Dendritic cell treated with granulocyte-macrophage colony-stimulating factor and Interleukin-4, amounts not matched to agents 40 ng/mL and 50 ng/mL, for 4 days (primary cell): Measurements from ENCODE around the gene AOAH.
A peak's percentile ranks its signal among the peaks of the same experiment; 100 is the strongest.
"Not testable (repeated sequence)": the region's sequence is repeated elsewhere in the genome, so short reads cannot be mapped to it uniquely, and the experiment has no call there.

ENCODE experiments used
- H3K27ac Mint-ChIP-seq: one replicate; pipeline ENCODE4 v1.8.0; 2022; ENCODE audit warnings: mild to moderate bottlenecking, mixed read lengths
- H3K27me3 Mint-ChIP-seq: one replicate; pipeline ENCODE4 v1.8.0; 2022; ENCODE audit warnings: mild to moderate bottlenecking, mixed read lengths
- H3K36me3 Mint-ChIP-seq: one replicate; pipeline ENCODE4 v1.8.0; 2022; ENCODE audit warnings: low read depth, mixed read lengths
- H3K4me1 Mint-ChIP-seq: one replicate; pipeline ENCODE4 v1.8.0; 2022; ENCODE audit warnings: low read depth, mixed read lengths
- H3K4me3 Mint-ChIP-seq: one replicate; pipeline ENCODE4 v1.8.0; 2022; ENCODE audit warnings: mild to moderate bottlenecking, moderate library complexity, mixed read lengths
- H3K9me3 Mint-ChIP-seq: one replicate; pipeline ENCODE4 v1.8.0; 2022; ENCODE audit warnings: mixed read lengths
- intact Hi-C: fragments of 100-400 bp; cut with micrococcal nuclease; formaldehyde crosslinking; loops from one replicate; pipeline ENCODE4 v1.15.0; 2022

AOAH gene

DNA sequence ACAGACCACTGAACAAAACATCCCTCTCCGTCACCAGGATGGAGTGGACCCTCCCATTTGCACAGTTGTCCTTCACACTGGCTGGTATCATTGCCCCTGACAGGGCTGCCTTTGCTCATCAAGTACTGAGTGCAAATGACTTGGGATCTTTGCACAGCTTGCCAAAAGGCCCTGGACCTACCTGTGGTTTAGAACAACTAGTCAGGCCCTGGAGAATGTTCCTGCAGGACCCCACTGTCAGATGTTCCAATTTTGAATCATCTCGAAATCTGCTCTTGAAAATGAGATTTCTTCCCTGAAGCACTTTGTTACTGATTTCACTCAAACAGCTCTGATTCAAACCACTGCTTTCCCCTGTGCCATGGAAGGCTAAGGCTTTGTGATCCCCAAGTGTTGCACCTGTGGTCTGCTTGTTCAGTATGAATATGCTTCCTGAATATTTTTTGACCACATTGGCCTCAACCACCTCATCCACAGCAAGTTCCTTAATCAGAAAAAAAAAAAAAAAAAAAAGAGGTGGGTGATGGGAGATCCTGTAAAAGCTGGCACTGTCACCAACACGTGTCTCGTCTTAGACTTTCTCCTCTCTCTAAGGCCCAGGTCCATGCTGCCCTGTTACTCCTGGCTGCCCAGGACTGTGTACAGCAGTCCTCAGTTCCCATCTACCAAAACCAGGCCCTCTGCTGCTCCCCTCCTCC is 2.7 kb upstream of the AOAH start:
- no peaks in the 10 kb centered on the region for H3K27me3 Mint-ChIP-seq
- H3K4me1 Mint-ChIP-seq: peaks cover 62% of the 10 kb centered on the region
- intact Hi-C loops: loop anchor here (10.0 kb wide), 1 partner anchor 48 kb away; no protein-coding TSS in a partner anchor
- peak overlapping the region; percentile 84 for H3K27ac Mint-ChIP-seq
- H3K4me3 Mint-ChIP-seq: no peak overlapping the region
- H3K36me3 Mint-ChIP-seq: peaks cover 20% of the 10 kb centered on the region
- peaks cover 5% of the 10 kb centered on the region for H3K9me3 Mint-ChIP-seq

DNA sequence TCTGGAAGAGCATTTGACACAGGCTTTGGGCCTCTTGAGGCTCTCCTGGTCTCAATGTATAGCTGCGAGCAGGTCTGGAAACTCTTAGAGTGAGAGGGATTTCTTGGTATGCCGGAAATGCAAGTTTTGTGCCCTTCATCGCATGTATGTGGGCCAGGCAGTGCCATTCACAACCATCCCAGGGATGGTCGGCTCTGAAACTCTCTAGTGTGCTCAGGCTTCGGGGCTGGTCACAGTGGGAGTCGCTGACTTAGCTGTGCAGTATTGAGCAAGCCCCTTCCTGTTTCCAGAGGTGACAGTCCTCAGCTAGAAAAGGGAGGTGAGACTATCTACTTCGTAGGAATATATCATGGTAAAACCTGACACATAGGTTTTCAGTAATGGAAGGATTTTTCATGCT is 2.0 kb upstream of the AOAH start:
- Mint-ChIP-seq H3K4me3 (peak overlapping the region; percentile 53), H3K36me3 (peaks cover 26% of the 10 kb centered on the region), H3K4me1 (peaks cover 64% of the 10 kb centered on the region)

GRCh38 chr7:36724996-36725395 is 702 bp upstream of the AOAH start:
- Mint-ChIP-seq H3K36me3 (peaks cover 36% of the 10 kb centered on the region), H3K9me3 (no peaks in the 10 kb centered on the region), H3K4me1 (peaks cover 76% of the 10 kb centered on the region), H3K4me3 (no peak overlapping the region), H3K27ac (peak overlapping the region; percentile 84), H3K27me3 (no peaks in the 10 kb centered on the region)
- intact Hi-C loops: loop anchor here (10.0 kb wide), 1 partner anchor 50 kb away; no protein-coding TSS in a partner anchor

More for the DNA sequence above, 2.0 kb upstream of the AOAH start:
- Mint-ChIP-seq H3K27ac (peak overlapping the region; percentile 84), H3K9me3 (no peaks in the 10 kb centered on the region), H3K27me3 (no peaks in the 10 kb centered on the region)
- intact Hi-C loops: loop anchor here (10.0 kb wide), 1 partner anchor 48 kb away; no protein-coding TSS in a partner anchor

DNA sequence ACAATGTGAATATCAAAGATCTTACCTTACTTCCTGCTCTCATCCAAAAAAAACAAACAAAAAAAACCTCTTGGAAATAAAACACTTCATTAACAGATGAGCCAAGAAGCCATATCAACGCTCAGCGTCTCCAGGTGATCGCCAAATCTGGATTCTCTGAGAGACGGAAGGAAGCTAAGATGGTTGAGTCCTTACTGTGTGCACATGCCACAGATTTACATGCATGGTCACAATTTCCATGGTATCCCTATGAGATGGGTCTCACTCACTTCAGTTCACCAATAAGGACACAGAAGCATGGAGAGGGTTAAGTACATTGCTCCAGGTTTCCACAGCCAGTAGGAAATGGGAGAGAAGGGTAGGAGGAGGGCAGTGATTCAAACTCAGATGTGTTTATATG is 1.0 kb downstream of the AOAH start:
- peak overlapping the region; percentile 84 for H3K27ac Mint-ChIP-seq
- peaks cover 47% of the 10 kb centered on the region for H3K36me3 Mint-ChIP-seq
- H3K27me3 Mint-ChIP-seq: no peaks in the 10 kb centered on the region
- intact Hi-C loops: loop anchor here (10.0 kb wide), 1 partner anchor 52 kb away; no protein-coding TSS in a partner anchor
- peaks cover 85% of the 10 kb centered on the region for H3K4me1 Mint-ChIP-seq
- no peaks in the 10 kb centered on the region for H3K9me3 Mint-ChIP-seq
- H3K4me3 Mint-ChIP-seq: peak overlapping the region; percentile 92

DNA sequence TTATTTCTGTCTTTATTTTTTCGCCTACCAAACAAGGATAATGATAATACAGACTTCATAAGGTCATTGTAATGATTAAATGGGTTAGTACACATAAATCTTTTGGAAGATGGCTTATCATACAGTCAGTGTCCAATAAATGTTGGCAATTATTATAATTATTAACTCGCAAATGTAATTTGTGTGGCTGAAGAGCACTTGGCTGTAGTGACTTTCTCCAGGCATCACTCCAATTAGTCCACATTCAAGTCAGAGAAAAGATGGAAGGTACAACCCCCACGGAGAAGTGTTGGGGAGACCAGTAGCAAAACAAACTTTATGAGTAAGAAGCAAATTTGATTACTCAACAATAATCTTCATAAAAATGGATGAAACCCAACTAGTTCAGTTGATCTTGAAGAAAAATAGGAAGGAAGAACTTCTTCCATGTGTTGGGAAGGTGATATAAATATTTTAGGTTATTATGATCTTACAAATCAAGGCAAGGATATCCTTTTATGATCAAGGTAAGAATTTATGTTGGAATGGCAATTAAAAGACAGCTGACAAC is 5.1 kb downstream of the AOAH start:
- Mint-ChIP-seq H3K27me3 (no peaks in the 10 kb centered on the region), H3K27ac (peak overlapping the region; percentile 94), H3K9me3 (no peaks in the 10 kb centered on the region), H3K4me1 (peaks cover 67% of the 10 kb centered on the region), H3K4me3 (no peak overlapping the region), H3K36me3 (peaks cover 59% of the 10 kb centered on the region)
- intact Hi-C loops: no loop called here

DNA sequence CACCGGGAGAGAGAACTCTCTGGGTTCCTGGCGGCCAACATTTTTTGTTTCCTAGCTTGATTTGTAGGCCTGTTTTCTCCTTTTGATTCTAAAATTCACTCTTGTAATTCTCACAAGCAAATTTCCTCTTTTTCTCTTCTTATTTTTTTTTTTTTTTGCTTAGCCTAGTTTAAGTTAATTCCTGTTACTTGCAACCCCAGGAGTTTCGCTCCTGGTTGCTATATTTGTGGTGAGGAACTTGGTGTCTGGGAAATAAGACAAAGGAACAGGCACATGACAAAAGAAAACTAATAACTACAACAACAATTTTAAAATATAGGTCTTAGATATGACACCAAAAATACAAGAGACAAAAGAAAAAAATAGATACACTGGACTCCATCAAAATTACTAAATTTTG is 6.7 kb downstream of the AOAH start:
- Mint-ChIP-seq H3K27me3 (no peaks in the 10 kb centered on the region), H3K36me3 (peaks cover 62% of the 10 kb centered on the region), H3K4me1 (peaks cover 75% of the 10 kb centered on the region), H3K4me3 (peak overlapping the region; percentile 52), H3K9me3 (no peaks in the 10 kb centered on the region), H3K27ac (peak overlapping the region; percentile 94)
- intact Hi-C loops: no loop called here

GRCh38 chr7:36716802-36717201 is 7.5 kb downstream of the AOAH start:
- peaks cover 62% of the 10 kb centered on the region for H3K36me3 Mint-ChIP-seq
- H3K4me3 Mint-ChIP-seq, H3K9me3 Mint-ChIP-seq, intact Hi-C loops, H3K27me3 Mint-ChIP-seq: not testable (repeated sequence)
- H3K4me1 Mint-ChIP-seq: peaks cover 69% of the 10 kb centered on the region
- peak overlapping the region; percentile 94 for H3K27ac Mint-ChIP-seq

- Mint-ChIP-seq H3K27me3 (no peaks in the 10 kb centered on the region), H3K27ac (no peak overlapping the region), H3K9me3 (peaks cover 4% of the 10 kb centered on the region), H3K4me1 (peaks cover 60% of the 10 kb centered on the region), H3K4me3 (no peak overlapping the region), H3K36me3 (peaks cover 74% of the 10 kb centered on the region)
- intact Hi-C loops: no loop called here
These were observed 12.3 kb downstream of the AOAH start for GRCh38 chr7:36712015-36712414.

DNA sequence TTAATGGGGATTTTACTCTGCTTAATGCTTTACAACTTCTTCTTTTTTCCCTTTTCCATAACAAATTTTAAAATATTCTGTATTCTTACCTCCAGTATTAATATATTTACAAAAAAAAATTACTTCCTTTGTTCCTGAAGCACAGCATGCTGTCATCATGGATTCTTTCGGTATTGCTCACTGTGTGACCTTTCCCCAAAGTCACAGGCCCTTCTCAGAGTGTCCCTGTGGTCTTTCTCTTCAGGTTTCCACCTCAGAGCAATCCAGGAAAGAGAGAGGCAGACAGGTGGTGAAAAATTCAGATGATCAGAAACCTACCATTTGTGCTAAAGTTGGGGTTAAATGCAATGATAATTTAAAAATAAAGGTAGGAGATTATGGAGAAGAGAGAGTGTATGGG is 13.0 kb downstream of the AOAH start:
- Mint-ChIP-seq H3K4me1 (peaks cover 53% of the 10 kb centered on the region), H3K27me3 (no peaks in the 10 kb centered on the region), H3K27ac (peak overlapping the region; percentile 8), H3K9me3 (peaks cover 12% of the 10 kb centered on the region), H3K4me3 (no peak overlapping the region), H3K36me3 (peaks cover 76% of the 10 kb centered on the region)
- intact Hi-C loops: no loop called here

DNA sequence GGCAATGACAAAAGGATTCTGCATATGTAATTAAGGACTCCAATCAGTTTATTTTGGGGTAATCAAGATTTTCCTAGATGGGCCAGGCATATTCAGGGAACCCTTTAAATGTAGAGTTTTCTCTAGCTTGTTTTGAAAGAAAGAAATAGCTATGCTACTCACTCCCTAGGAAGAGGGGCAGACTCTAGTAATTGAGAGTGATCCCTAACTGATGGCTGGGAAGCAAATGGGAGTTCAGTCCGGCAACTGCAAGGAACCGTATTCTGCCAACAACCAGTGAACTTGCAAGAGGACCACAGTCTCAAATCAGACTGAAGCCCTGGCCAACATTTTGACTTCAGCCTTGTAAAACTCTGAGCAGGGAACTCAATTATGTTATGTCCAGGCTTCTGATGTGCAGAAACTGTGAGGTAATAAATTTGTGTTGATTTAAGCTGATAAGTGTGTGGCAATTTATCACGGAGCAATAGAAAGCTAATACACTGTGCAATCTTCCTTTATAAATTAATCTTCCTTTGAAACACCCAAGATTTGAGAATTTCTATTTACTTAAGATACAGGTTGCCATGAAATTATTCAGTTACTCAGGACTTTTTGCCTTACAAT is 14.0 kb downstream of the AOAH start:
- no peak overlapping the region for H3K27ac Mint-ChIP-seq
- intact Hi-C loops: no loop called here
- peaks cover 22% of the 10 kb centered on the region for H3K9me3 Mint-ChIP-seq
- H3K4me3 Mint-ChIP-seq: no peak overlapping the region
- H3K4me1 Mint-ChIP-seq: peaks cover 52% of the 10 kb centered on the region
- H3K27me3 Mint-ChIP-seq: no peaks in the 10 kb centered on the region
- H3K36me3 Mint-ChIP-seq: peaks cover 85% of the 10 kb centered on the region

- Mint-ChIP-seq H3K4me3 (no peak overlapping the region), H3K27ac (peak overlapping the region; percentile 12), H3K4me1 (peaks cover 48% of the 10 kb centered on the region), H3K36me3 (peaks cover 98% of the 10 kb centered on the region), H3K9me3 (peaks cover 28% of the 10 kb centered on the region), H3K27me3 (no peaks in the 10 kb centered on the region)
- intact Hi-C loops: no loop called here
These were observed 15.5 kb downstream of the AOAH start for GRCh38 chr7:36708767-36709166.

DNA sequence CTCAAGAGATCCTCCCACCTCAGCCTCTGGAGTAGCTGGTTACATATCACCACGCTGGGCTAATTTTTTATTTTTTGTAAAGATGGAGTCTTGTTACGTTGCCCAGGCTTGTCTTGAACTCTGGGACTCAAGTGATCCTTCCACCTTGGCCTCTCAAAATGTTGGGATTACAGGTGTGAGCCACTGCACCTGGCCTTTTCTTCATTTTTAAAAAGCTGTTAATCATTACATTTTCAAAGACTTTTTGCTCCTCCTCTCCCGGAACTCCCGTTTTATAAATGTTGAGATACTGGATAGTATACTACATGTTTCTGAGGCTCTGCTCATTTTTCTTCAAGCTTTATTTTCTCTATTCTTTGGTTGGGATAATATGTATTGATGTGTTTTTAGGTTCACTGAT is 16.4 kb downstream of the AOAH start:
- H3K4me3 Mint-ChIP-seq: no peak overlapping the region
- peaks cover 28% of the 10 kb centered on the region for H3K9me3 Mint-ChIP-seq
- H3K27me3 Mint-ChIP-seq: no peaks in the 10 kb centered on the region
- intact Hi-C loops: no loop called here
- peaks cover 39% of the 10 kb centered on the region for H3K4me1 Mint-ChIP-seq
- H3K36me3 Mint-ChIP-seq: peaks cover 93% of the 10 kb centered on the region
- H3K27ac Mint-ChIP-seq: no peak overlapping the region

- Mint-ChIP-seq H3K27ac (no peak overlapping the region), H3K9me3 (peaks cover 28% of the 10 kb centered on the region), H3K36me3 (peaks cover 89% of the 10 kb centered on the region), H3K27me3 (no peaks in the 10 kb centered on the region), H3K4me1 (peaks cover 37% of the 10 kb centered on the region), H3K4me3 (no peak overlapping the region)
- intact Hi-C loops: no loop called here
These were observed 16.8 kb downstream of the AOAH start for GRCh38 chr7:36707465-36707864.

GRCh38 chr7:36703860-36704259 is 20.4 kb downstream of the AOAH start:
- H3K27me3 Mint-ChIP-seq, H3K4me3 Mint-ChIP-seq, H3K27ac Mint-ChIP-seq, intact Hi-C loops: not testable (repeated sequence)
- Mint-ChIP-seq H3K4me1 (peaks cover 26% of the 10 kb centered on the region), H3K9me3 (peaks cover 28% of the 10 kb centered on the region), H3K36me3 (peaks cover 55% of the 10 kb centered on the region)
